GM18519 (cell line): ENCODE measurements around the gene STX16.

Experiments used
- ATAC-seq: cut with Tn5 transposase; IDR thresholded peaks from one replicate; pipeline ENCODE4 v1.9.1; 2021; ENCODE audit warnings: mild to moderate bottlenecking, moderate library complexity; ENCODE audit not compliant: unreplicated experiment, low FRiP score

The STX16 gene

GRCh38 chr20:58670659-58671058, 19.6 kb downstream of the STX16 start:
- no peak for ATAC-seq

GRCh38 chr20:58673119-58673518, 22.0 kb downstream of the STX16 start:
- ATAC-seq: no peak

GRCh38 chr20:58675146-58675584, 24.1 kb downstream of the STX16 start:
- ATAC-seq: no peak

- no peak for ATAC-seq
Measured at GRCh38 chr20:58675641-58676040, 24.6 kb downstream of the STX16 start.

- no peak for ATAC-seq
Measured at GRCh38 chr20:58676161-58676560, 25.1 kb downstream of the STX16 start.

GRCh38 chr20:58677079-58677604, 26.1 kb downstream of the STX16 start:
- ATAC-seq: no peak

GRCh38 chr20:58677808-58678207, 26.7 kb downstream of the STX16 start:
- ATAC-seq: no peak

GRCh38 chr20:58678806-58679205, 27.7 kb downstream of the STX16 start:
- ATAC-seq: no peak

GRCh38 chr20:58682656-58683531, 31.8 kb downstream of the STX16 start:
- no peak for ATAC-seq

GRCh38 chr20:58684291-58684690, 33.2 kb downstream of the STX16 start:
- no peak for ATAC-seq

GRCh38 chr20:58685988-58686387, 34.9 kb downstream of the STX16 start:
- ATAC-seq: no peak

- ATAC-seq: no peak
Measured at GRCh38 chr20:58688414-58688813, 37.3 kb downstream of the STX16 start.

- ATAC-seq: no peak
Measured at GRCh38 chr20:58688840-58689239, 37.8 kb downstream of the STX16 start.

GRCh38 chr20:58690396-58691135, 39.5 kb downstream of the STX16 start:
- ATAC-seq: no peak

- ATAC-seq: no peak
Measured at GRCh38 chr20:58691773-58692578, 40.9 kb downstream of the STX16 start.

GRCh38 chr20:58692579-58693225, 41.6 kb downstream of the STX16 start, which contains the start of gene NPEPL1:
Gene NPEPL1 (plus strand): TSS chr20:58692800. CDS start chr20:58692901, 101 bp downstream.
- peak; percentile 76 for ATAC-seq

- no peak for ATAC-seq
Measured at GRCh38 chr20:58693226-58694006, 42.3 kb downstream of the STX16 start.

GRCh38 chr20:58694241-58695083, 43.4 kb downstream of the STX16 start:
- ATAC-seq: no peak
